Stomach (tissue), 4 donors: ENCODE measurements around the gene ALDOA.

ENCODE experiments used
- POLR2A ChIP-seq, 4 donors: fragments of 450-650 bp; IDR thresholded peaks; one replicate each; pipeline ENCODE4 v1.6.1; 2016; ENCODE audit warnings: antibody characterized with exemption in 4 of 4, control low read depth in 2 of 4, mild to moderate bottlenecking in 1 of 4, moderate library complexity in 1 of 4
- POLR2AphosphoS5 ChIP-seq, 3 donors: sonication (generic); formaldehyde crosslinking; IDR thresholded peaks; one replicate each; pipeline ENCODE4 v1.6.1; 2016; ENCODE audit warnings: antibody characterized with exemption in 3 of 3
- TF ChIP-seq, protein P1 (sequence below), 7 experiments: fragments of 450-650 bp in 4 of 7; fragments of 200-600 bp in 3 of 7; sonication (generic) in 3 of 7; IDR thresholded peaks; one replicate each; pipeline ENCODE4 v1.5.1; 2016 to 2019; ENCODE audit warnings: antibody characterized with exemption in 7 of 7, control low read depth in 2 of 7, mild to moderate bottlenecking in 1 of 7

DNA sequence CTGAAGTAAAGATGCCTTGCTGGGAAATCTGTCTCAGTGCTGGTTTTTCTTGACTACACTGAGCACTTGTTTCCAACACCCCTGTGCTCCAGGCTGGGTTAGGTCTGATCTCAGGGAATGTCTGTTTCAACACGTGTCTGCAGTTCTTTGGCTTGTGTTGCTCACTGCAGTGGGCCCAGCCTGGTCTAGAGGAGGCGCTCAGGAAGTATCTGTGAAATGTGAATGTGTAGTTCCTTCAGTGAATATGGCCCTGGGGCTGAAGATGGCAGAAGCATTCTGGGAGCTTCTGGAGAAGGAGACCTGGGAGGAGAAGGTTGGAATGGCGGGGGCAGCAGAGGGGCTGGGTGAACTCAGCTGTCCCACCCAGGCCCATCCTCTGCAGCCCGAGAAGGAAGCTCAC lies 38.5 kb downstream of the ALDOA start:
- TF ChIP-seq POLR2A (IDR thresholded peaks at IDR 0.05) (no peak), POLR2AphosphoS5 (IDR thresholded peaks at IDR 0.05) (no peak)
- TF ChIP-seq, protein P1, sequence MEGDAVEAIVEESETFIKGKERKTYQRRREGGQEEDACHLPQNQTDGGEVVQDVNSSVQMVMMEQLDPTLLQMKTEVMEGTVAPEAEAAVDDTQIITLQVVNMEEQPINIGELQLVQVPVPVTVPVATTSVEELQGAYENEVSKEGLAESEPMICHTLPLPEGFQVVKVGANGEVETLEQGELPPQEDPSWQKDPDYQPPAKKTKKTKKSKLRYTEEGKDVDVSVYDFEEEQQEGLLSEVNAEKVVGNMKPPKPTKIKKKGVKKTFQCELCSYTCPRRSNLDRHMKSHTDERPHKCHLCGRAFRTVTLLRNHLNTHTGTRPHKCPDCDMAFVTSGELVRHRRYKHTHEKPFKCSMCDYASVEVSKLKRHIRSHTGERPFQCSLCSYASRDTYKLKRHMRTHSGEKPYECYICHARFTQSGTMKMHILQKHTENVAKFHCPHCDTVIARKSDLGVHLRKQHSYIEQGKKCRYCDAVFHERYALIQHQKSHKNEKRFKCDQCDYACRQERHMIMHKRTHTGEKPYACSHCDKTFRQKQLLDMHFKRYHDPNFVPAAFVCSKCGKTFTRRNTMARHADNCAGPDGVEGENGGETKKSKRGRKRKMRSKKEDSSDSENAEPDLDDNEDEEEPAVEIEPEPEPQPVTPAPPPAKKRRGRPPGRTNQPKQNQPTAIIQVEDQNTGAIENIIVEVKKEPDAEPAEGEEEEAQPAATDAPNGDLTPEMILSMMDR (IDR thresholded peaks at IDR 0.05): no peak
